Upper lobe of right lung (tissue), 1 donor: Measurements from ENCODE around the gene STOX2. TPM values are rescaled to one million over a fixed set of nuclear protein-coding genes. Genes with fewer than 3 reads are reported as not detected.
"Not testable (repeated sequence)": the region's sequence is repeated elsewhere in the genome, so short reads cannot be mapped to it uniquely, and the experiment has no call there.

ENCODE experiments used
- ATAC-seq: fragments of 200-7000 bp; cut with Tn5 transposase; one replicate; pipeline ENCODE4 v1.9.1; 2020; ENCODE audit warnings: mild to moderate bottlenecking, moderate library complexity
- DNase-seq: peaks from one replicate; pipeline ENCODE4 v3.0.0-alpha.2; 2020
- H3K27ac ChIP-seq: fragments of 200-600 bp; one replicate; pipeline ENCODE4 v1.8.0; 2022
- H3K27me3 ChIP-seq: fragments of 200-600 bp; one replicate; pipeline ENCODE4 v1.8.0; 2022; ENCODE audit warnings: mild to moderate bottlenecking
- H3K36me3 ChIP-seq: fragments of 200-600 bp; one replicate; pipeline ENCODE4 v1.8.0; 2022
- H3K4me1 ChIP-seq: fragments of 200-600 bp; one replicate; pipeline ENCODE4 v1.8.0; 2022
- H3K4me3 ChIP-seq: fragments of 200-600 bp; one replicate; pipeline ENCODE4 v1.8.0; 2022; ENCODE audit warnings: mild to moderate bottlenecking
- H3K9me3 ChIP-seq: fragments of 200-600 bp; one replicate; pipeline ENCODE4 v1.8.0; 2022
- CTCF ChIP-seq: fragments of 200-600 bp; IDR thresholded peaks from one replicate; pipeline ENCODE4 v1.8.0; 2022; ENCODE audit warnings: antibody characterized with exemption
- intact Hi-C: fragments of 100-400 bp; cut with DNase I; formaldehyde crosslinking; loops from one replicate; pipeline ENCODE4 v1.11.0; 2022
- total RNA-seq: library from RNA; stranded (reverse); fragmentation: NEBNext Ultra II Directional; extraction: Animal tissue kit (Norgen Biotek cat#: 25700); gene quantifications from one replicate; pipeline ENCODE4 v1.2.1, GENCODE V29; 2021
- donor health status: DM: no; HTN: yes; CAD: no; lungs with severe emphysema.

STOX2 gene
- total RNA-seq, 1 donor from 2014 or later, result 12.9 TPM

GRCh38 chr4:183945741-183946140 is 40.6 kb downstream of the STOX2 start:
- Histone ChIP-seq H3K27me3 (no peaks in the 10 kb centered on the region), H3K4me1 (no peaks in the 10 kb centered on the region), H3K9me3 (no peaks in the 10 kb centered on the region), H3K27ac (no peak overlapping the region), H3K36me3 (no peaks in the 10 kb centered on the region), H3K4me3 (no peak overlapping the region)
- TF ChIP-seq CTCF, result no peak
- ATAC-seq, result no peak
- intact Hi-C loops, result no loop called here
- DNase-seq, result no peak

- ATAC-seq, result no peak
- Histone ChIP-seq H3K36me3 (no peaks in the 10 kb centered on the region), H3K9me3 (no peaks in the 10 kb centered on the region), H3K4me3 (no peak overlapping the region), H3K4me1 (no peaks in the 10 kb centered on the region), H3K27me3 (no peaks in the 10 kb centered on the region), H3K27ac (no peak overlapping the region)
- DNase-seq, result no peak
- TF ChIP-seq CTCF, result no peak
- intact Hi-C loops, result no loop called here
Observed at GRCh38 chr4:183950536-183950935, 45.4 kb downstream of the STOX2 start.

GRCh38 chr4:183952652-183953051 is 47.5 kb downstream of the STOX2 start:
- H3K4me1 ChIP-seq, intact Hi-C loops, H3K9me3 ChIP-seq, H3K27ac ChIP-seq, DNase-seq, H3K27me3 ChIP-seq, H3K4me3 ChIP-seq, ATAC-seq, H3K36me3 ChIP-seq: not testable (repeated sequence)

GRCh38 chr4:183959319-183960045 is 54.4 kb downstream of the STOX2 start:
- no peaks in the 10 kb centered on the region for H3K9me3 ChIP-seq
- H3K27me3 ChIP-seq, result no peaks in the 10 kb centered on the region
- H3K36me3 ChIP-seq, result no peaks in the 10 kb centered on the region
- no peaks in the 10 kb centered on the region for H3K4me1 ChIP-seq
- H3K4me3 ChIP-seq, result no peak overlapping the region
- ATAC-seq (no peak), DNase-seq (no peak)
- H3K27ac ChIP-seq, result no peak overlapping the region
- TF ChIP-seq CTCF, result no peak
- intact Hi-C loops, result no loop called here

GRCh38 chr4:183960046-183960420 is 54.9 kb downstream of the STOX2 start:
- H3K9me3 ChIP-seq, result no peaks in the 10 kb centered on the region
- no peaks in the 10 kb centered on the region for H3K36me3 ChIP-seq
- H3K27ac ChIP-seq, result no peak overlapping the region
- intact Hi-C loops, result no loop called here
- no peaks in the 10 kb centered on the region for H3K27me3 ChIP-seq
- H3K4me3 ChIP-seq, result no peak overlapping the region
- ATAC-seq (peak; percentile 65), DNase-seq (no peak)
- H3K4me1 ChIP-seq, result no peaks in the 10 kb centered on the region
- TF ChIP-seq CTCF, result no peak

- Histone ChIP-seq H3K4me1 (no peaks in the 10 kb centered on the region), H3K27ac (no peak overlapping the region), H3K27me3 (no peaks in the 10 kb centered on the region), H3K4me3 (no peak overlapping the region), H3K9me3 (no peaks in the 10 kb centered on the region), H3K36me3 (no peaks in the 10 kb centered on the region)
- no peak for ATAC-seq
- intact Hi-C loops, result no loop called here
- no peak for TF ChIP-seq CTCF
- DNase-seq, result no peak
Observed at GRCh38 chr4:183960962-183961541, 55.9 kb downstream of the STOX2 start.
